AG08396 (cell line): ENCODE data around the gene ZNRF1.

Source experiments
- DNase-seq: peaks from one replicate; pipeline ENCODE4 v3.0.0; 2012; ENCODE audit warnings: low spot score, mixed read lengths

Gene ZNRF1

DNA sequence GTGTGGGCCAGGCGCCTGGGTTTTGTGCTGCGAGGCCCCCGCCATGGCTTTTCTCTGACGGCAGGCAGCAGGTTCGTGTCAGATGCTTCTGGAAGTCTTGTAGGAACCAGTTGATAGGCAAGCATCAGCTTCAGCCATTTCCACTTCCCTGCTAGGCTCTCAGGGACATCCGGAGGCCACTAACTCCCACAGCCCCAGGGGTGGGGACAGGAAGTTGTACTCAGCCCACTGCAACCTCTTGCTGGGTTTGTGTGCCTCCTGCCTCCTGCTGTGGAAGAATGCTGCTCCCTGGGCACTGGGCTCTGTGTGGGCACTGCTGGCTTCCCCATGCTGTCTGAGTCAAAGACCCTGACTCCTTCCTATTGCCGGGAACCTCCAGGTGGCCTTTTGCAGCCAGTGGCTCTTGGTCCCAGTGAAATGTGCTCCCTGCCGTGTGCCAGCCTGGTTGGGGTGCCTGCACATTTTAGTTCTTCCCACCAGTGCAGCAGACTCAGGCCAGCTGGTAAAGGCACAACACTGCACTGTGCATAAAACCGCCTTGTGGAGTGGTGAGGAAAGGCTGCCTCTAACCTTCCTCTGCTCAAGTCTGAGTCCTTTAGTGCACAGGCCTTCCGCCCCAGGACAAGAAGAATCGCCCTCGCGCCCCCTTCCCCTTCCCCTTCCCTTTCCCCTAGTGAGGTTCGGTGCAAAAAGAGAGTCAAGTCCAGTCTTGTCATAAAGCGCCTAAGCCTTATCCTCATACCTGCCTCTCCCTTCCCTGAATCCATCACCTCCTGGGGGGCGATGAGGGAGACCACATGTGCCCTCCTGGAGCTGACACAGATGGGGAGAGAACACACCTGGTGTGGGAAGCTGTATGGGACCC lies 101.1 kb downstream of the ZNRF1 start:
- DNase-seq, result no peak

- no peak for DNase-seq
Measured at GRCh38 chr16:75100603-75100990, 101.8 kb downstream of the ZNRF1 start.

DNA sequence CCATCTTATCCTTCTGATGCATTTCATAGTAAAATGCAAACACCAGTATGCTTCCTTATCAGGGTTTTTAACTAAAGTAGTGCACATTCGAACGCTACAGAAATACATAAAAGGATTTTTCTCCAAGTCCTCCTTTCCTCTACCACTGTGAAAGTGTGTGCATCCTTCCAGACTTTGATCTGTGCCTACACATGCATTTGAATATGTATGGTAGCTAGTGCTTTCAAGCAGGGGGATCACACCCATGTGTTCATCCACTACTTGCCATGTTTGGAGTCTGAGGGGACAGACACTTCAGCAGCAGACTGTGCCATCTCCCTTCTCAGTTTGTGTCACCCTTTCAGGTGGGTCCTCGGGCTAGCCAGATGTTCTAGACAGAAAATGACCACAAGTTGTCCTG lies 102.8 kb downstream of the ZNRF1 start:
- no peak for DNase-seq

GRCh38 chr16:75102595-75102994 lies 103.8 kb downstream of the ZNRF1 start:
- no peak for DNase-seq

GRCh38 chr16:75103994-75104393 lies 105.2 kb downstream of the ZNRF1 start:
- DNase-seq, result no peak

DNA sequence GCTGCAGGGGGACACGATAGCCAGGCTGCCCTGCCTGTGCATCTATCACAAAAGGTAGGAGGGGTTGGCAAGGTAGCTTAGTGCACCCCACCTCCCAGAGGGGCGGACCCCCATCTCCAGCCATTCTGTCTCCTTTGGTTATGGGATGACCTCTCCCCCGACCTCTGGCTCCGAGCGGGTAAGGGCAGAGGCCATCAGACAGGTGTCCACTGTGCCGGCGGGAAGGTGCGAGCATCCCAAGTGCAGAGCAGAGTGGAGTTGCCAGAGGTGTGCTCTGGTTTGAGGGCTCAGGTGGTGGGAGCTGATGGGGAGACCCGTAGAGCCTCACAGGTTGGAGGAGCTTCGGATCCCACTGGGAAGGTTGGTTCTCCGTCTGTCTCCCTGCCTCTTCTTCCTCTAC lies 106.0 kb downstream of the ZNRF1 start:
- no peak for DNase-seq

GRCh38 chr16:75105306-75106061 lies 106.7 kb downstream of the ZNRF1 start:
- DNase-seq, result peak; percentile 41

DNA sequence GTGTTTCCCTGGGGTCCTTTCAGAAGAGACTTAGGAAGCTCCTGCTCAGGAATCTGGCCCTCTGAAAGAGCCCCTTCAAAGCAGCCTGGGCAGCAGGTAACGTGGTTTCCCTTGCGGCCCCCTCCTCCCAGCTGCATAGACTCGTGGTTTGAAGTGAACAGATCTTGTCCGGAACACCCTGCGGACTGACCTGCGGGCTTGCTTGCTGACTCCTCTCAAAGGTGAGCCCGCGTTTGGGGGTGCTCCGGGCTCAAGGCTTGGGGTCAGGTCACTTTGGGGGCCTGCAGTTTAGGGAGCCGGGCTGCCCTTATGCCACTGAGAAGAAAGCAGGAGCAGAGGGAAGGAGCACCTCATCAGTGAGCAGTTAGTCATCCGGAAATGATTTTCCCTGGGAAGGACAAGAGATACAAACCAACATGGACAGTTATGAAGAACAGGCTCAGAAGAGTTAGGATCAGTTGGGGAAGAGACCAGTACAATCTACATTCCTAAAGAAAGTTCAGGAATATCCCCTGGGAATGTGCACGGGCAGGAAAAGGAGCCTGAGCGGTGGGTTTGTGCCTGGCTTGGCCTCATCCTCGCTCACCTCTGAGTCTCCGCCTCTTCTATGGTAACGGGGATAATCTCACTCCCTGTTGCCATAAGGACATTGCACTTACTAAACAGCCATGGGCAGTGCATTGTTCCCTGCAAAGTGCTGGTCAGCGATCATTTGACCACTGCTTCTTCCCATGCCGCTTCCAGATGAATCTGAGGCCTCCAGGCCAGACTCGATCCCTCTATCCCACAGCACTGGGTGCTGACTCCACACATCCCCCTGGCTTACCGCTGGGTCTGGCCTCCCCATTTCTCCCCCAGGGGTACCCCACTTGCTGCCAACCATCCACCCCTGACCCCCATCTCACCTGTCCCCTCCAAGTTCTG lies 107.8 kb downstream of the ZNRF1 start:
- DNase-seq, result no peak

- DNase-seq, result no peak
Measured at GRCh38 chr16:75107505-75107904, 108.7 kb downstream of the ZNRF1 start.

DNA sequence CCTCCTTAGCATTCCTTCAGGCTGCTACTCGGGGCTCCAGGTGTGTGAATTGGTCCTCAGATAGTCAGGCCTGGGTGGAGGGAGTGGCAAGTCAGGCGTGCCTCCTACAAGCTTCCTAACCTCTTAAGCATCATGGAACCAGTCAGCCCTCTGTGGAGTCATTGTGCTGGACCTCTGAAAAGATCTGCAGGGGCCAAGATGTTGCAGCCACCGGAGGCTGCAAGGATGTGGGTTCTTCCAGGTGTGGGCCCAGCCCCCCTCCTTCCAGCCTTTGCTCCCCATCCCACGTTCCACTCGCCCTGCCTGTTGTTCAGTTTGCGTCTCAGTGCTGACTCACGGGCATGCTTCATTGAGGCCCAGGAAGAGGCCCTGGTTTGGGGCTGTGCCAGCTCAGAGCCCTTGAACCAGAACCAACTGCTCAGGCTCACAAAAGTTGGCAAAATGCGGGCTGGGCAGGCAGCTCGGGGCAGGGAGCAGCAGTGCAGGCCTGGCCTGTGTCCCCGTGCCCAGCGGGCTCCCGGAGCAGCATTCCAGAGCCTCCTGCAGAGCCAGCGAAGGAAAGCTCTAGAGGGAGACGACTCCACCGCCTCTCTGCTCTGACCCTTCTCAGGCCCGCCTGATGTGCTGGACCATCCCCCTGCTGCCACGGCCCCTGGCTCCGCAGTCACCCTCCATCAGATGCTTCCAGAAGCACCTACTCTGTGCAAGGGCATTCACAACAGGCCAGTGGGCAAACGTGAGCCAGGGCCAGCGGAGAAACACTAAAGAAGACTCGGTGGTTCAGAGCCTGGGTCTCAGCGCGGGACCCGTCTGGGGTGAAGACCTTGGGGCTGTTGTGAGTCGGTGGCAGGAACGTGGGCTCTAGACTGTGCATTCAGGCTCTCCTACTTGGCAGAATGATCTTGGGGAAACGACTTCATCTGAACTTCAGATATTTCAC lies 110.2 kb downstream of the ZNRF1 start:
- DNase-seq, result peak; percentile 81

GRCh38 chr16:75109732-75110243 lies 111.0 kb downstream of the ZNRF1 start:
- no peak for DNase-seq

- DNase-seq, result peak; percentile 92
Measured at GRCh38 chr16:75110637-75111513, 112.1 kb downstream of the ZNRF1 start.

- no peak for DNase-seq
Measured at GRCh38 chr16:75111514-75111940, 112.7 kb downstream of the ZNRF1 start.

GRCh38 chr16:75111961-75112733 lies 113.3 kb downstream of the ZNRF1 start:
- no peak for DNase-seq

DNA sequence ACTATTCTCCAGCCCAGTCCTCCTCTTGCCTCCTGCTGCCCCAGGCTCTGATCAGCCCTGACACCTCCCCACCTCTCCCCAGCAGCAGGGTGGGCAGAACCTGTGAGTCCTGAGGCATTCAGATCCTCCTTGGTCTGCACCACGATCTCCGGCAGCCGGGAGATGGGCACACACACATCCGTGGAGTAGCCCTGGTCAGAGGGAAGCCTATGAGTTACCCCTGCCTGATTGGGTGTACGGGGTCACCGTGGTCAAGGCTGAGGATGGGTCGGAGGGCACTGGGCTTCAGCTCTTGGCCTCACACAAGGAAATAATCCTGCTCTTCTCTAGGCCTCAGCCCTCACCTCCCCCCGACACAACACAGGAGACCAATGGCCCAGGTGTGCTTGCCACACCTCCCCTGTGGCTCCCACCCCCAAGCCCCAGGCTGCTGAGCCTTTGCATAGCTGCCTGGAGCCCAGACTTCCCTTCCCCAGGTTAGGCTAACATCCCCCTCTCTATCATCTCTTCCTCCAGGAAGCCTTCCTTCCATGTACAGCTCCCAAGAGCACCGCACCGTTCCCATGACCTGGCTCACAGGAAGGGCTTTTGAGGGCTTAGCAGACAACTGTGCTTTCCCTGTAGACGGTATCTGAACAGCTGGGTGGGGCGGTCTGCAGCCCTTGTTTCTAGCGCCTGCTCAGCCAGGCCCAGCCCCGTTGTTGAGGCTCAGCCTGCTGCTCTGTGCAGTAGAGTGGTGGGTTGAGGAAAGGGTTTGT lies 114.1 kb downstream of the ZNRF1 start:
- no peak for DNase-seq

GRCh38 chr16:75113541-75114121 lies 114.8 kb downstream of the ZNRF1 start:
- no peak for DNase-seq

GRCh38 chr16:75114179-75114945 lies 115.5 kb downstream of the ZNRF1 start:
- no peak for DNase-seq
